IMR-90 (cell line): ENCODE data around the gene KLHL29. TPM values are rescaled to one million over a fixed set of nuclear protein-coding genes. Genes with fewer than 3 reads are reported as not detected.

Experiments used
- ATAC-seq: fragments of 200-7000 bp; cut with Tn5 transposase; 2 replicates; pipeline ENCODE4 v1.9.1; 2020; ENCODE audit warnings: low read depth, mild to moderate bottlenecking, moderate library complexity
- BruUV-seq: library from RNA; stranded (reverse); fragments of 400-500 nt; replicated peaks from 2 replicates; lab custom pipeline; 2021; lab: Mats Ljungman, UMichigan
- CTCF ChIA-PET: fragments of 300-600 bp; formaldehyde crosslinking; extraction: SDS; loops from one replicate; lab custom pipeline; 2021; ENCODE audit warnings: antibody characterized with exemption; lab: Yijun Ruan, JAX
- POLR2A ChIA-PET: fragments of 300-600 bp; sonication (Branson Sonifier 250); formaldehyde crosslinking; loops from one replicate; lab custom pipeline; 2022; ENCODE audit warnings: antibody characterized with exemption; ENCODE audit not compliant: unreplicated experiment; lab: Charles Lee
- DNase-seq: peaks from one replicate; pipeline ENCODE4 v3.0.0; 2013
- H2AFZ ChIP-seq: replicated peaks from 2 replicates; pipeline ENCODE3; 2013; ENCODE audit warnings: low read length, mild to moderate bottlenecking; ENCODE audit not compliant: poor library complexity
- H2AK5ac ChIP-seq: 2 replicates; pipeline ENCODE4 v1.6.1; 2013; ENCODE audit warnings: low read depth, low read length, inconsistent platforms
- H2AK9ac ChIP-seq: replicated peaks from 2 replicates; pipeline ENCODE3; 2013; ENCODE audit warnings: mild to moderate bottlenecking, low read depth, low read length, moderate library complexity; ENCODE audit not compliant: poor library complexity
- H2BK120ac ChIP-seq: 2 replicates; pipeline ENCODE4 v1.6.1; 2013; ENCODE audit warnings: low read depth, low read length, inconsistent platforms
- H2BK15ac ChIP-seq: 3 replicates; pipeline ENCODE4 v1.6.1; 2013; ENCODE audit warnings: low read depth, low read length, inconsistent platforms
- H2BK20ac ChIP-seq: 2 replicates; pipeline ENCODE4 v1.6.1; 2013; ENCODE audit warnings: low read depth, mild to moderate bottlenecking, inconsistent platforms, low read length, moderate library complexity
- H2BK5ac ChIP-seq: 2 replicates; pipeline ENCODE4 v1.6.1; 2013; ENCODE audit warnings: mild to moderate bottlenecking, low read depth, low read length, inconsistent platforms; ENCODE audit not compliant: poor library complexity, severe bottlenecking
- H3K14ac ChIP-seq: replicated peaks from 2 replicates; pipeline ENCODE4 v1.6.1; 2013; ENCODE audit warnings: low read depth, low read length, inconsistent platforms
- H3K18ac ChIP-seq: 2 replicates; pipeline ENCODE4 v1.6.1; 2013; ENCODE audit warnings: low read depth, low read length, control low read depth
- H3K23ac ChIP-seq: 2 replicates; pipeline ENCODE4 v1.6.1; 2013; ENCODE audit warnings: low read depth, low read length, inconsistent platforms
- H3K27ac ChIP-seq: 2 replicates; pipeline ENCODE4 v1.5.1; 2013; ENCODE audit warnings: mild to moderate bottlenecking, control low read depth, low read length; ENCODE audit not compliant: insufficient read depth
- H3K27me3 ChIP-seq: 2 replicates; pipeline ENCODE4 v1.6.1; 2013; ENCODE audit warnings: low read length; ENCODE audit not compliant: control insufficient read depth, insufficient read depth
- H3K36me3 ChIP-seq: 2 replicates; pipeline ENCODE4 v1.6.1; 2013; ENCODE audit warnings: low read length, mixed read lengths; ENCODE audit not compliant: control insufficient read depth, insufficient read depth
- H3K4ac ChIP-seq: 2 replicates; pipeline ENCODE4 v1.6.1; 2013; ENCODE audit warnings: low read depth, low read length, inconsistent platforms
- H3K4me1 ChIP-seq: 2 replicates; pipeline ENCODE4 v1.6.1; 2013; ENCODE audit warnings: low read length, mixed read lengths; ENCODE audit not compliant: control insufficient read depth, insufficient read depth
- H3K4me2 ChIP-seq: 2 replicates; pipeline ENCODE4 v1.6.1; 2013; ENCODE audit warnings: low read depth, mild to moderate bottlenecking, control low read depth, low read length, moderate library complexity
- H3K4me3 ChIP-seq: 2 replicates; pipeline ENCODE4 v1.5.1; 2013; ENCODE audit warnings: low read depth, mild to moderate bottlenecking, control low read depth, low read length, moderate library complexity; ENCODE audit not compliant: insufficient read depth
- H3K56ac ChIP-seq: 2 replicates; pipeline ENCODE4 v1.6.1; 2013; ENCODE audit warnings: low read length, inconsistent platforms; ENCODE audit not compliant: insufficient read depth; ENCODE audit errors: extremely low read depth
- H3K79me1 ChIP-seq, 2 experiments: 2 replicates each; pipeline ENCODE4 v1.6.1; 2013; ENCODE audit warnings: low read length in 2 of 2, inconsistent platforms in 1 of 2, low read depth in 1 of 2
- H3K9ac ChIP-seq: 2 replicates; pipeline ENCODE4 v1.6.1; 2013; ENCODE audit warnings: low read depth, low read length, control low read depth
- H3K9me1 ChIP-seq: 2 replicates; pipeline ENCODE4 v1.6.1; 2013; ENCODE audit warnings: low read length, inconsistent platforms; ENCODE audit not compliant: insufficient read depth
- H3K9me3 ChIP-seq: 2 replicates; pipeline ENCODE4 v1.6.1; 2013; ENCODE audit warnings: low read length; ENCODE audit not compliant: control insufficient read depth, insufficient read depth
- H4K20me1 ChIP-seq: 2 replicates; pipeline ENCODE4 v1.6.1; 2013; ENCODE audit warnings: low read length, inconsistent platforms; ENCODE audit not compliant: insufficient read depth
- H4K5ac ChIP-seq: 2 replicates; pipeline ENCODE4 v1.6.1; 2013; ENCODE audit warnings: mild to moderate bottlenecking, low read depth, low read length, control low read depth
- H4K8ac ChIP-seq, 2 experiments: 2 replicates each; pipeline ENCODE4 v1.6.1; 2013; ENCODE audit warnings: low read depth in 2 of 2, low read length in 2 of 2, control low read depth in 1 of 2, inconsistent platforms in 1 of 2
- H4K91ac ChIP-seq: 2 replicates; pipeline ENCODE4 v1.6.1; 2013; ENCODE audit warnings: low read depth, low read length, inconsistent platforms; ENCODE audit not compliant: insufficient read depth
- CEBPB ChIP-seq: IDR thresholded peaks from 2 replicates; pipeline ENCODE4 v1.6.1; 2012; ENCODE audit warnings: low read depth, low read length, improper control_type of control experiment
- ELK1 ChIP-seq: fragments of 150-350 bp; IDR thresholded peaks from 2 replicates; pipeline ENCODE4 v1.6.1; 2016; ENCODE audit warnings: low read depth, mild to moderate bottlenecking, low read length, moderate library complexity, borderline replicate concordance
- FOS ChIP-seq: fragments of 150-350 bp; IDR thresholded peaks from 2 replicates; pipeline ENCODE4 v1.6.1; 2016; ENCODE audit warnings: low read depth, low read length
- MXI1 ChIP-seq: IDR thresholded peaks from 2 replicates; pipeline ENCODE4 v1.6.1; 2012; ENCODE audit warnings: low read depth, mild to moderate bottlenecking, low read length, moderate library complexity, borderline replicate concordance
- RAD21 ChIP-seq: IDR thresholded peaks from 2 replicates; pipeline ENCODE4 v1.6.1; 2012; ENCODE audit warnings: low read length, improper control_type of control experiment
- SMC3 ChIP-seq: fragments of 150-350 bp; IDR thresholded peaks from 2 replicates; pipeline ENCODE4 v1.6.1; 2016; ENCODE audit warnings: low read depth, mild to moderate bottlenecking, antibody characterized with exemption, low read length, moderate library complexity
- WGBS, 2 experiments: methylation state at CpG; one replicate each; pipeline versions ENCODE4 v1.1.5 to v1.1.7; 2013; ENCODE audit warnings: missing lambda C conversion rate in 2 of 2; ENCODE audit not compliant: insufficient read length in 1 of 2; ENCODE audit errors: extremely low coverage in 2 of 2; 5-methylcytosine and 5-hydroxymethylcytosine counted together
- dilution Hi-C: fragments of 300-500 bp; cut with HindIII; formaldehyde crosslinking; loops from one replicate; pipeline ENCODE4 v1.14.3; 2018; ENCODE audit warnings: low sequenced_read_pairs; ENCODE audit not compliant: unreplicated experiment
- in situ Hi-C: fragments of 300-500 bp; cut with MboI; formaldehyde crosslinking; loops from 3 replicates; pipeline ENCODE4 v1.14.3; 2019; ENCODE audit warnings: low sequenced_read_pairs, inconsistent platforms, mixed read lengths
- intact Hi-C: fragments of 100-400 bp; cut with micrococcal nuclease; formaldehyde crosslinking; loops from 2 replicates; pipeline ENCODE4 v1.10.0; 2022
- polyA plus RNA-seq, 3 experiments: library from polyadenylated mRNA; depleted of rRNA; stranded (reverse); fragments of >200 nt; gene quantifications; 2 replicates each; pipeline ENCODE4 v1.2.3, GENCODE V29; 2012; ENCODE audit warnings: low replicate concordance in 1 of 3
- total RNA-seq: library from RNA; depleted of rRNA; stranded (reverse); fragments of >200 nt; gene quantifications from 2 replicates; pipeline ENCODE4 v1.2.3, GENCODE V29; 2012
- TF ChIP-seq, protein P1 (sequence below): conservative IDR thresholded peaks from 2 replicates; pipeline ENCODE4 v1.5.1; 2012; ENCODE audit warnings: mild to moderate bottlenecking, low read depth, low read length, improper control_type of control experiment

The KLHL29 gene
- total and polyA plus RNA-seq, 2 of the 4 experiments (the other 2 are of a cell fraction), result 2.0 to 8.0 TPM

GRCh38 chr2:23565374-23565773 lies 180.4 kb downstream of the KLHL29 start:
- Histone ChIP-seq H4K91ac (no peak overlapping the region), H2AK9ac (no peak overlapping the region), H2BK120ac (no peak overlapping the region), H3K4me2 (no peak overlapping the region), H3K14ac (no peak overlapping the region), H2BK15ac (no peak overlapping the region), H3K4ac (no peak overlapping the region), H3K9ac (no peak overlapping the region), H3K23ac (no peak overlapping the region), H3K36me3 (peaks cover 3% of the 10 kb centered on the region), H2AK5ac (no peak overlapping the region), H3K18ac (no peak overlapping the region), H2AFZ (no peak overlapping the region), H4K8ac (no peak overlapping the region), H3K4me1 (peaks cover 20% of the 10 kb centered on the region; the same call in 1 of the 2 replicates), H4K20me1 (peaks cover 3% of the 10 kb centered on the region), H3K79me1 (peaks cover 3 to 9% of the 10 kb centered on the region in 2 experiments; a peak in 3 of 4 replicates), H3K9me3 (no peaks in the 10 kb centered on the region), H2BK20ac (no peak overlapping the region), H3K27me3 (no peaks in the 10 kb centered on the region), H2BK5ac (no peak overlapping the region), H3K27ac (no peak overlapping the region), H3K4me3 (no peak overlapping the region), H3K56ac (no peak overlapping the region), H3K9me1 (peaks cover 19% of the 10 kb centered on the region), H4K5ac (no peak overlapping the region)
- POLR2A ChIA-PET, result no interaction called here
- BruUV-seq, result no TSS peak
- CTCF ChIA-PET, result no interaction called here
- intact Hi-C loops, result no loop called here
- 96% methylated on average over 4 of the region's 9 CpGs; no CpG with 5 or more reads in 1 of the 2 experiments for WGBS, 2 experiments
- ATAC-seq, result no peak
- in situ Hi-C loops, result no loop called here
- dilution Hi-C loops, result no loop called here
- TF ChIP-seq, protein P1, sequence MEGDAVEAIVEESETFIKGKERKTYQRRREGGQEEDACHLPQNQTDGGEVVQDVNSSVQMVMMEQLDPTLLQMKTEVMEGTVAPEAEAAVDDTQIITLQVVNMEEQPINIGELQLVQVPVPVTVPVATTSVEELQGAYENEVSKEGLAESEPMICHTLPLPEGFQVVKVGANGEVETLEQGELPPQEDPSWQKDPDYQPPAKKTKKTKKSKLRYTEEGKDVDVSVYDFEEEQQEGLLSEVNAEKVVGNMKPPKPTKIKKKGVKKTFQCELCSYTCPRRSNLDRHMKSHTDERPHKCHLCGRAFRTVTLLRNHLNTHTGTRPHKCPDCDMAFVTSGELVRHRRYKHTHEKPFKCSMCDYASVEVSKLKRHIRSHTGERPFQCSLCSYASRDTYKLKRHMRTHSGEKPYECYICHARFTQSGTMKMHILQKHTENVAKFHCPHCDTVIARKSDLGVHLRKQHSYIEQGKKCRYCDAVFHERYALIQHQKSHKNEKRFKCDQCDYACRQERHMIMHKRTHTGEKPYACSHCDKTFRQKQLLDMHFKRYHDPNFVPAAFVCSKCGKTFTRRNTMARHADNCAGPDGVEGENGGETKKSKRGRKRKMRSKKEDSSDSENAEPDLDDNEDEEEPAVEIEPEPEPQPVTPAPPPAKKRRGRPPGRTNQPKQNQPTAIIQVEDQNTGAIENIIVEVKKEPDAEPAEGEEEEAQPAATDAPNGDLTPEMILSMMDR, result no peak
- TF ChIP-seq ELK1, result no peak
- TF ChIP-seq CEBPB, result no peak
- no peak for TF ChIP-seq SMC3
- no peak for TF ChIP-seq RAD21
- no peak for TF ChIP-seq FOS
- TF ChIP-seq MXI1, result no peak
- no peak for DNase-seq
